NB4 (cell line): ENCODE data around the gene CNN2.

ENCODE experiments used
- CTCF ChIP-seq: IDR thresholded peaks from one replicate; pipeline ENCODE4 v1.5.1; 2012; ENCODE audit warnings: low read depth, low read length
- MYC ChIP-seq: IDR thresholded peaks from 2 replicates; pipeline ENCODE4 v1.6.1; 2011; ENCODE audit warnings: low read depth, low read length
- POLR2A ChIP-seq: IDR thresholded peaks from 2 replicates; pipeline ENCODE4 v1.6.1; 2011; ENCODE audit warnings: mild to moderate bottlenecking; ENCODE audit not compliant: insufficient read length; ENCODE audit errors: extremely low read depth
- TF ChIP-seq, protein P1 (sequence below): IDR thresholded peaks from 2 replicates; pipeline ENCODE4 v1.6.1; 2011; ENCODE audit warnings: low read depth, low read length

DNA sequence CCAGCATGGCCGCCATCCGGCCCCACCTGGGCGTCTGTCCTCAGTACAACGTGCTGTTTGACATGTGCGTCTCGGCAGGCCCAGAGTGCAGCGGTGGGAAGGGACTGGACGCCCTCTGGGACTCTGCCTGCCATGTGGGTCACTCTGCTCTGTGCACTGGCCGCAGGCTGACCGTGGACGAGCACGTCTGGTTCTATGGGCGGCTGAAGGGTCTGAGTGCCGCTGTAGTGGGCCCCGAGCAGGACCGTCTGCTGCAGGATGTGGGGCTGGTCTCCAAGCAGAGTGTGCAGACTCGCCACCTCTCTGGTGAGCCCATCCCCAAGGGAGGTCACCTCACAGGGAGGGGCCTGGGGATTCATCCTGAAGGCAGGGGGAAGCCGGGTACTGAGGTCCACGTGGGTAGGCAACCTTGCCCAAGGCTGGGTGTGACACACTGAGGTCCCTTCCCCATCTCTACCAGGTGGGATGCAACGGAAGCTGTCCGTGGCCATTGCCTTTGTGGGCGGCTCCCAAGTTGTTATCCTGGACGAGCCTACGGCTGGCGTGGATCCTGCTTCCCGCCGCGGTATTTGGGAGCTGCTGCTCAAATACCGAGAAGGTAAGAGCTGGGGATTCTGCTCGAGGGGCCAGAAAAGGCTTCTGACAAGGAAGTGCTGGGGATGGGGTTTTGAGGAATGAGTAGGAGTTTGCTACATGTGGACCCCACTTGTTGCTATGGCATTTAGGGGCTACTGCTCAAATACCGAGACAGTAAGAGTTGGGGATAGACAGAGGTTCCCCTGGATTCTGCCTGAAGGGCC lies 24.8 kb downstream of the CNN2 start:
- TF ChIP-seq CTCF: no peak
- no peak for TF ChIP-seq POLR2A
- TF ChIP-seq, protein P1, sequence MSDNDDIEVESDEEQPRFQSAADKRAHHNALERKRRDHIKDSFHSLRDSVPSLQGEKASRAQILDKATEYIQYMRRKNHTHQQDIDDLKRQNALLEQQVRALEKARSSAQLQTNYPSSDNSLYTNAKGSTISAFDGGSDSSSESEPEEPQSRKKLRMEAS: no peak
- no peak for TF ChIP-seq MYC
